ENCODE results near the gene PRRT2.

- TF ChIP-seq, protein P1, sequence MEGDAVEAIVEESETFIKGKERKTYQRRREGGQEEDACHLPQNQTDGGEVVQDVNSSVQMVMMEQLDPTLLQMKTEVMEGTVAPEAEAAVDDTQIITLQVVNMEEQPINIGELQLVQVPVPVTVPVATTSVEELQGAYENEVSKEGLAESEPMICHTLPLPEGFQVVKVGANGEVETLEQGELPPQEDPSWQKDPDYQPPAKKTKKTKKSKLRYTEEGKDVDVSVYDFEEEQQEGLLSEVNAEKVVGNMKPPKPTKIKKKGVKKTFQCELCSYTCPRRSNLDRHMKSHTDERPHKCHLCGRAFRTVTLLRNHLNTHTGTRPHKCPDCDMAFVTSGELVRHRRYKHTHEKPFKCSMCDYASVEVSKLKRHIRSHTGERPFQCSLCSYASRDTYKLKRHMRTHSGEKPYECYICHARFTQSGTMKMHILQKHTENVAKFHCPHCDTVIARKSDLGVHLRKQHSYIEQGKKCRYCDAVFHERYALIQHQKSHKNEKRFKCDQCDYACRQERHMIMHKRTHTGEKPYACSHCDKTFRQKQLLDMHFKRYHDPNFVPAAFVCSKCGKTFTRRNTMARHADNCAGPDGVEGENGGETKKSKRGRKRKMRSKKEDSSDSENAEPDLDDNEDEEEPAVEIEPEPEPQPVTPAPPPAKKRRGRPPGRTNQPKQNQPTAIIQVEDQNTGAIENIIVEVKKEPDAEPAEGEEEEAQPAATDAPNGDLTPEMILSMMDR (IDR thresholded peaks at IDR 0.05) = no peak
- TF ChIP-seq POLR2AphosphoS5 (IDR thresholded peaks at IDR 0.05) (no peak), POLR2A (IDR thresholded peaks at IDR 0.05) (no peak)
Observed at GRCh38 chr16:29813644-29814562, 1.9 kb downstream of the PRRT2 start.

All from gastroesophageal sphincter (tissue), 3 donors.